Measurements from ENCODE around the gene KRAS.

The KRAS gene

DNA sequence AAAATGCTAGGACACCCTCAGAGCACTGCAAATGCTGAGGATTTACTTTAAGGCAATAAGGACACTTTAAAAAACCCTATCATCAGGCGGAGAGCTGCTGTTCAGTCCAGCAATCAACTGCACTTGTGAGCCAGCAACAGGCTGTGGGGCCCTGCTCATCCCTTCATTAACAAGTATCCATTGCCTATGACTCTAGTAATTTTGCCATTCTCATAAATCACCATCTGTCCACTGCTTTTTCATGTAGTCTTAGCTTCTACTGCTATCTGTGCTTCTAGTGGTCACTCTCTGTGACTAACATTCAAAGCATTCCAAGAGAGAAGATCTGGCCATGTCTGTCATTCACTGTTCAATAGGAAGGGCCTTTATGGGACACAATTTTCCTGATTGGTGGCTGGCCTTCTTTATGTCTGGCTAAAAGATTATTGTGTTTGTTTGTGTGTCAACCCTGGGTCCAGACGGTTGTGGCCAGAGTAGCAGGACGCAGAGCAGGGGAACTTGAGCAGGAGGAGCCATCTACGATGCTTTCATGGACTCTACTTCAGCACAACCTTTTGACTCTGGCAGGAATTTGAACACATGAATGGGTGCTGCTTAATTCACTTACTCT is 3.6 kb upstream of the KRAS start:
- DNase-seq = no peak

DNA sequence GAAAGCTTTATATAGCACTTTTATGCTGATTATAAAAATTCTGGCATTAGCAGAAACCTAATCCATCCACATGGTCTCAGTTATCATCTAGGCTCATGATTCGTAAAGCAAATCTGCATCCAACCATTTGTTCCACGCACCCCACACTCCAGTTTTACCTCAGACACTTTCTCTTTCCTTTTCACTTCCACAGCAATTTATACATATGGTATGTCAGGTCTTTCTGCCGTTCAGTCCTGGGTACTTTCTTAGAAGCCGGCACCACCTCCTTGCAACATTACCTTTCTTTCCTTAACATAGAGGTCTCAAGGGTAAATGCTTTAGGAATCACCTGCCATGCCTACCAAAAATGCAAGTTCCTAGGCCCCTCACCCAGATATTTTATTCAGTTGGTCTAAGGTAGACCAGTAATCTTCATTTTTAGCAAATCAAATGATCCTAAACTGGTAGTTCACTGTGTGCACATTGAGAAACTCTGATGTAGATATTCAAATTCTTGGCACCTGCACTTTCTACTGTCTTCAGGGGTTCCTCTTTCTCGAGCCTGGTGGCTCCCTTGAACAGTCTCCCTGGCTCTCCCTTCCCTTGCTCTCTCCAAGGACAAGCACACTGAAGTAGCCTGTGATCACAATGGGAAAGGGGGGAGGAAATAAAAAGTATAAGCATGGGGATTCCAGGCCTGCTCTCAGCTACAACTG is 2.8 kb upstream of the KRAS start:
- no peak for DNase-seq

DNA sequence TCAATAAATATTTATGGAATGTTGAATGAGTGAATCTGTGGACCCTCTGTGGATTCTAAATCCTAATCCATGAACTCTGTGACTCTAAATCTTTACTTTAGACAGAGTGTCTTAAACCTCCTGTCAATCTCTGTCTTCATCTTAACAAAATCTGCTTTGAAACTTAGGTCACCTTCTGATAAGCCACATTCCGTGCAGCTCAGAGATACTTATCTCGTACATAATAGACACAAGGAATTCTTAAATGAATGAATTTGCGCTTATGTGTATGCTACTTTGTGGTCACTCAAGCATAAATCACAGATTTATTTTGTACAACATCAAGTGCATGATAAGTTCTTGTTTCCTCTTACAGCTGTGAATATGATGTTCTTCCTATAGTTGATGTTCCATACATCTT is 2.2 kb upstream of the KRAS start:
- DNase-seq = no peak

DNA sequence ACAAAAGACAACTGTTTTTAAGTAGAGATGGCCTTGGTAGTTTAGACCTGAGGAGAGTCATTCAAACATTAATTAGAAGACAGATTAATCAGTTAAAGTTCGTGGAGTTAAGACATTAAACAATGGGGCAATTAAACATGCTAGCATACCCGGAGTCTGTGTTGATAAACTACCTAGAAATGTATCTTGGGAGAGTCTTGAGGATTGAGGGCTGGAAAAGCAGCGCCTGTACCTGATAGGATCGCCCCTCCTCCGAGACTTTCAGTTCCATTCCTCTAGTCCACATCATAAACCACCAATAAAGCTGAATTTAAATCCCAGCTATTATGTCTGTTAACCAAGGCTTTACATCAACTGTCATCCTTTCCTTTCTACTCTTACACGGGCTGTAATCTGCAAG is 1.0 kb upstream of the KRAS start:
- DNase-seq = no peak

DNA sequence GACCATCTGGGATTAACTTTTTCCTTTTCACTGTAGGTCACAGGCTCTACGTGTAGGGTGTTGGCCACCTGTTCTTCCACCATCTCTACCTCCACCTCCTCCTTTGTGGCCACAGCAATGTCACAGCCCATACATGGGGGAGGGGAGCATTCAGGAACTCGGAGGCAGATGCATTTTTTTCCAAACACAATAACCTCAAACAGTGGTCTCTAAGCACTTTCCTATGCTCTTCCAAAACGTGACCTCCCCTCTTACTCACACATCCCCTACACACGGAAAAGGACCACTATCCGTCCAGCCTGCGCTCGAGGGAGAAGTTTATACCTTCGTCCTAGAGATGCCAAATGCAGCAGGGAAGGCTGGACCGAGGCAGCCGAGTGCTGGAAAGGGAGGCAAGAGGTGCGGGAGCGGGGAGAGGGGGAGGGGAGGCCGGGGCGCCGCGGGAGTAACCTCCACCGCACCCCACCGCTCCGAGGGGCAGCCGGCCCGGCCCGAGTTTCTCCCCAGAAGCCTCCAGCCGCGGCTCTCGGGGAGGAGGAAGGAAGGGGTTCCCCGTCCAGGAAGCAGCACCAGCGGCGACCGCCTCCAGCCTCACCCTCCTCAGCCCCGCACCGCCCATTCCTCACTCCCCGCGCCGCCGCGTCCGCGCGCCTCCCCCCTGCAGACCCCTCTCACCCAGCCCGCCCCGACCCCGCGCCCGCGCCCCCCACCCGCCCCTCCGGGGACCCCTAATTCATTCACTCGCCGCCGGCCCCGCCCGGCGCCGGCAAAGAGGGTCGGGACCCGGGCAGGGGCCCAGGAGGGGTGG is 594 bp downstream of the KRAS start:
- peak; percentile 54 for DNase-seq

DNA sequence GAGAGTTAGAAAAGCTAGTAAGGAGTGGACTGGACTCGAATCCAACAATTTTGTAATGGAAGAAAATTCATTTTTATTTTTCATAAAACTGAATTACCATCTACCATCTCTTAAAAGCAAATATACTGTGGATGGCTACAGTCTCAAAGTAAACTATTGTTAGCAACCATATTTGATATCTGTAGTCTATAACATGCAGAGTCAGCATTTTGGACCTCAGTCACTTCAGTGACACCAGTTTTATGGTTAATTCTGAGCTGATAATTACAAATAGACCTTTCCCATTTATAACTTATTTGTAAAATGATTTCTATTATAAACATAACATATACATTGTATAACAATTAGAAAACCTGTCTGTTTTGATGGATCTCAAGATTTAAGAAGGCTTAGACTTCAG is 2.0 kb downstream of the KRAS start:
- no peak for DNase-seq

DNA sequence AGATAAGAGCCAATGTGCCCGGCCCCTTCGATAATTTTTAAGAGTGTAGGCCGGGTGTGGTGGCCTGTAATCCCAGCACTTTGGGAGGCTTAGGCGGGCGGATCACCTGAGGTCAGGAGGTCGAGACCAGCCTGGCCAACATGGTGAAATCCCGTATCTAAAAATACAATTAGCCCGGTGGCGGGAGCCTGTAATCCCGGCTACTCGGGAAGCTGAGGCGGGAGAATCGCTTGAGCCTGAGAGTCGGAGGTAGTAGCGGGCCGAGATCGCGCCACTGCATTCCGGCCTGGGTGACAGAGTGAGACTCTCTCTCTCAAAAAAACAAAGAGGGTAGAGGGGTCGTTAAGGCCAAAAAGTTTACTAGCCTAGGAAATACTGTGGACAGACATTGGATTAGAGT is 2.6 kb downstream of the KRAS start:
- no peak for DNase-seq

DNA sequence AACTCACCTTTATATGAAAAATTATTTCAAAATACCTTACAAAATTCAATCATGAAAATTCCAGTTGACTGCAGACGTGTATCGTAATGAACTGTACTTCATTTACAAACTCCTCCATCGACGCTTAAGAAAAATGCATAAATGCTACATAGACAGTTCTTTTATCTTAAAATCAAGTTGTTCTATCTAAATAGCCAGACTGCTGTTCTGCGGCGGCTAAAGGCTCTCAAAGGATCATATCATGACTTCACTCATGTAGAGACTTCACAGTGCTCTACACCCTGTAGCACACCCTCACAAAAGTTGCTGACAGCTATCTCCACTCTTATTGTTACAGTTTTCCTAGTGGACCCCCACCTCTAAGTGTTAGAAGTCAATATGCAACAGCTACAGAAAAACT is 5.2 kb downstream of the KRAS start:
- no peak for DNase-seq

DNA sequence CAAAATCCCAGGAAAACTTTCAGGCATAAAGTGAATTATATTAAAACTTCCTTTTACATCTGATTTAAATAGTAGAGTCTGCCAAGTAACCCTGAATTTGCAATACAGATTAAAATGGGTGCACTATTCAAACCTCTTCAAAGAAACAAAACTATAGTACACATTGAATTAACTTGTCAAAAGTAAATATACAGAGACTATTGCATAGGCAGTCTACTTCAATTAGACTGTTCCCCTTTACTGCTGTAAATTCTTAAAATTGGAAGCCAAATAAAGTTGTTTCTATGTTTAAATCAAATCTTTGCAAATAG is 7.1 kb downstream of the KRAS start:
- DNase-seq = no peak

DNA sequence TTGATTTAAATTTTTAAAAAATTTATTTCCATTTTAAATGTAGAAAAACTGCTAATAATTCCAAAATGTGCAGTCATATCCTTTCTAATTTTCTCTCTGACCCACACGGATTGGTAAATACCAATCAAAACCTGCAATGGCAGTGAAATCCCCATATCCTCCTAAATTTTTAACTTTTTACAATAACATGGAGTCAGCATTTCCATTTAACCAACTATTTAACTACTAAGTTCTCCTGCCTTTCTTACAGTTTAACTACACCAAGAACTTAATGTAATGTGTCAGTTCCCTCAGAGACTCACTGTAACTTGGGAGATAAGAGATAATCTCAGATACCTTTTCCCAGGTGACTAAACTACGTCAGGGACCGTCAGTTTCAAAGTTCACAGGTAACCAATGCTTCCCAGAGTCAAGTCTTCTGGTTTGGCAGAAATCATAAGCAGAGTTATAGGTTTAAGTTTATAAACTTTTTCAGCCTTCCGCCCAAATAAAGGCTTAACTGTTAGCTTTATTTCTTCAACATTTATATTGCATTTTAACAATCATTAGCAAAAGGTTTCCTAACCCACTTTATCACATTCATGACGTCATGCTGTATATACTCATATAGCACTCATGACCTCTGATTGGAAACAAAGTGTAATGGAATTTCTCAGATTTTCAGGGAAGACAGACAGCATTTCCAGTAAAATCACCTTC is 7.6 kb downstream of the KRAS start:
- no peak for DNase-seq

DNA sequence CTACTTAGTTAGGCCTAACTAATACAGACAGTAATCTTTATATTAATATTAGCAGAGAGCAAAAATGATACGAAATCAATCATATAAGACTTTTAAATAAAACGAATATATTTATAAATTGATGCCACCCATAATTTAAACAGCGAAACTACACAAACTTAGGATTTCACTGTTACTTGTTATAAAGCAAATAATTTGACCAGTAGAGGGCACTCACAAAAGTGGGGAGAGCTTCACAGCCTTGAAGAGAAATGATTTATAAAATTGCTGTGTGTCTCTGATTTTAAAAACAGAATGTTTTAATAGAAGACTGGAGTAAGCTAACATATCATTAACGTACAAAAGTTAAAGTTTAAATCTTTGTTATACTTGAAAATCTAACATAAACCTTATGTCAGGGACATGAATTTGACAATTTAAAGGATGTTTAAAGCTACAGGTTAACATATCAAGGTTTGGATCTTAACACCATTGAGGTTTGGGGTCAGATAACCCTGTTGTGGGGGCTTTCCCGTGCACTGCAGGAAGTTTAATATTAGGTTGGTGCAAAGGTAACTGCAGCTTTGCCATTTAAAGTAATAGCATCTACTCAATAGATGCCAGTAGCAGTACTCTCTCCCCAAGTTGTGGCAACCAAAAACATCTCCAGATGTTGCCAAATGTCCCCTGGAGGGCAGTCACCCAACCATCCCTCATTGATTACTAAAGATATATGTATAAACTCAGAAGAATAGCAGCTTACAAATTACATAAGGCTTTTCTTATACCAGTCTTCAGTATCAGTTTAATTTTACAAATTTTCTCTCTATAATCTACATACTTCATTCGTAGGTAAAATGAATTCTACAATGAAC is 9.3 kb downstream of the KRAS start:
- DNase-seq = peak; percentile 57

DNA sequence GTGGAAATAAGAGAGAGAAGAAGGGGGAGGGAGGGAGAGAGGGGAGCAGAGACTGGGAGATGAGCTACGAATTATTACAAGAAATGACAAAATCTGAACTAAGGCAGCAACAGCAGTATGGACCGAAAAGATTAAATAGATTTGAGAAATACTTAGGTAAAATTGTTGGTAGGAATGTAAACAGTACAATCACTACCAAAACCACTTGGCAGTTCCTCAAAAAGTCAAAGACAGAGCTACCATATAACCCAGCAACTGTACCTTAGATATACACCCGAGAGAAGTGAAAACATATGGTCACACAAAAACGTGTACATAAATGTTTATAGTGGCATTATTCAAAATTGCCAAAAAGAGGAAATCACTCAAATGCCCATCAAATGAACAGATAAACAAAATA is 14.1 kb downstream of the KRAS start:
- no peak for DNase-seq

DNA sequence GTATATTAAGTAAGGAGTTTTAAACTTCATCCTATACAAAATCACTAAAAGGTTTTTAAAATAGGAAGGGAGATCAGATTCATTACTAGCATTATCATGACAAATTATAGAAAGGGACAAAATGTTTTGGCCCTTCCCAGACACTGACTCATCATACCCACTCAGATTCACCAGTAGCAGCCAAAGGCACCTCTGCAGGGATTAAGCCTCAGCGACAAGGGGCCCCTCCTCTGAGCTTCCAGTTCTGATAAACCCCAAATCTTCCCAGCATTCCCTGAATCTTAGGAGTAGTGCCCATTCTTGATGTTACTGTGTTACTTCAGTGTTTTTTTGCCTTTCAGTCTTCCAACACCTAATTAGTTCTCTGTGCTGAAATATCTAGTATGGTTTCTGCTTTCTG is 14.5 kb downstream of the KRAS start:
- no peak for DNase-seq

DNA sequence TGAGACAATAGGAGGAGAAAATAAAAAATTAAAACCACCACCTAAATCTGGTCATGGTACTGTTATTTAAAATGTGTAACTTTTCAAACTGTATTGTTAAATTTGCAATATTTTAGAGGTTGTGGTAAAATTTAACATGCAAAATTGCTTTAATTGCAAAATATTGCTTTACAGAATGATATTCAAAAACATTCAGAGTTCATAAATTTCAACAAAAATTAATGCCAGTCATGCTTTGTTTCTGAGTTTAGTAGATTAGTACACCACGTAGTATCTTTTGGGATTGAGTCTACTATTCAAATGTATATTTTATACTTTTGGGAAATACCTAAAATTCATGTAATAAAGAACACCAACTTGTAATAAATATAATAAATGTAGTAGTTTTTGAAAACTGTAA is 37.4 kb downstream of the KRAS start:
- DNase-seq = no peak

DNA sequence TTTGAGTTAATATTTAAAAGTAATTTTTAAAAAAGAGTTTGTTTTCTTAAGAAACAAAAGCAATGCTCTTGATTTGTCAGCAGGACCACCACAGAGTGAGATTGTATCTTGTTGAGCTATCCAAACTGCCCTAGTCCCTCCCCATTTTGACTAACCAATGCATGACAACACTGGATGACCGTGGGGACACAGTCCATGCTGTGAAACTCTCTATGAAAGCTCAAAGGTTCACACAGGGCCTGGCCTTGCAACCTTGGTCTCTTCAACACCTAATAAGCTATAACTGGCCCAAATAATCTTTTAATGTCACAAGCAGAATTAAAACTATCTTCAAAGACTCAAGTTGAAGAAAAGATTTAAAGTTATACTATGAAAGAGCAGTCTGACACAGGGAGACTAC is 42.2 kb downstream of the KRAS start:
- DNase-seq = no peak

DNA sequence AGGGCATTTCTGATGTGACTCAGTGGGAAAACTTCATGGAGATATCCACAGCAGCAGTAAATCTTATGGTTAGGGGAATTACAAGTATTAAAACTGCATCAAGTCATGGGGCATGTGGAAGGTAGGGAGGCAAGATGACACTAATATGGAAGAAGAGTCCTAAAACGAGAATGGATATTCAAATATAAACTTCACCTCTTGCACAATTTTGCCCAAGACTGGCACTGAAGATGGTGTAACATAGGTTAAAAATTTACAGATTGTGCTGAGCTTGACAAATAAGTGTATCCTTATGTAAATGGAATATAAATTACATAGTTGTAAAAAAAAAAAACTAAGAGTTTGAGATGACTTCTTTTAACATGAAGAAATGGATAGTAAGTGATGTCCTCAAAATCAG is 42.9 kb downstream of the KRAS start:
- DNase-seq = no peak

DNA sequence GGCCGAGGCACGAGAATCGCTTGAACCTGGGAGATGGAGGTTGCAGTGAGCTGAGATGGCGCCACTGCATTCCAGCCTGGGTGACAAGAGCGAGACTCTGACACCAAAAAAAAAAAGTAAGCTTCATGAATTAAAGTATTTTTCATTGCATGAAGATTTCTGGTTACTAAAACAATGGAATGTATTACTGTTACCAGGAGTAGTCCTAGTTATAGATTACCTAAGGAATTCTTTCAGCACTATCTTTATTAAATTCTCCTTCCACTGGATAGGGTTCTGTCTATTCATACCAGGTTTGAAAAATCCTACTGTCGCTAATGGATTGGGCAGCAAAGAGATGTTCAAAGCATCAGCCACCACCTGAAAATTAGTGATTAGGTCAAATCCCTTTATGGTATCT is 43.3 kb downstream of the KRAS start:
- no peak for DNase-seq

DNA sequence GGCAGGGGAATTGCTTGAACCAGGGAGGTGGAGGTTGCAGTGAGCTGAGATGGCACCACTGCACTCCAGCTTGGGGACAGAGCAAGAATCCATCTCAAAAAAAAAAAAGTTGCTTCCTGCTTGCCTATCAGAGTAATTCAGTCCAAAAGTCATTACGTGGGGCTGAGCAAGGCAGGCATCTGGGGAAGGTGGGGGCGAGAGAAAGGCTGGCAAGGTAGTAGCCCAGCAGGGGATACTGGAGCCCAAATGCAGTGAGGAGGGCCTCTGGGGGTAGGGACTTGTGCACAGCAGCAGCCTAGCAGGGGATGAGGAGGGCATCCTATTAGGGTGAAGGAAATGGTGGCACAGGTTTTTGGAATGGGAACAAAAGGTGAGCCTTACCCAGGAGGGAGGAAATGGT is 48.6 kb downstream of the KRAS start:
- DNase-seq = no peak

DNA sequence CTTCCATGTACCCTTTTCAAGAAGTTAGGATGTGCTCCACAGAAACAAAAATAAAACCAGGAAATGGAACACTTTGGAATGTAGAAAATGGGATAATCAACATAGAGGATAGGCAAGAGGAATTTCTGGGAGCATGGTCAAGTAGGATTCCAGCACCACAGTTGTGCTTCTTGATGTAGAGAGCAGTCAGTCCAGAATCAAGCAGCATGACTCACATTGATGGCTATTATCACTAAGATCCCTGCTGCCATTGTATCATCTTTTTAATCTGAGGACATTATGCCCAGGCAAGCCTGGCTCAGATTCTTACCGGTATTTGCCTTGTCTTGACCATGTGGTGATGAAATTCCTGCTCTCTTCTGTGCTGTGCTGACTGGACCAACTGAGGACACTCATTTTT is 50.0 kb downstream of the KRAS start:
- DNase-seq = no peak

DNA sequence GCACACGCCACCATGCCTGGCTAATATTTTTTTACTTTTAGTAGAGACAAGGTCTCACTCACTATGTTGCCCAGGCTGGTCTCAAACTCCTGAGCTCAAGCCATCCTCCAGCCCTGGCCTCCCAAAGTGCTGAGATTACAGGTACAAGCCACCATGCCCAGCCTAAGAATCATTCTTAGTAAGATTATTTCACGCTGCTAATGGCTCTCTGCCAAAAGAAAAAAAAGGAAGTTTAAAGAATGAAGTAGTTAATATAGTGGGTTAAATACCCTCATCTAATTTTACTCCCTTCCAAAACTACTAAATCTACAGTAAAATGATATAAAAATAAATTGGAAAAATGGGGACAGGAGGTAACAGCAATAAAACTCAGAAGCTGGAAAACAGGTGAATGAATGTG is 53.1 kb downstream of the KRAS start:
- no peak for DNase-seq

DNA sequence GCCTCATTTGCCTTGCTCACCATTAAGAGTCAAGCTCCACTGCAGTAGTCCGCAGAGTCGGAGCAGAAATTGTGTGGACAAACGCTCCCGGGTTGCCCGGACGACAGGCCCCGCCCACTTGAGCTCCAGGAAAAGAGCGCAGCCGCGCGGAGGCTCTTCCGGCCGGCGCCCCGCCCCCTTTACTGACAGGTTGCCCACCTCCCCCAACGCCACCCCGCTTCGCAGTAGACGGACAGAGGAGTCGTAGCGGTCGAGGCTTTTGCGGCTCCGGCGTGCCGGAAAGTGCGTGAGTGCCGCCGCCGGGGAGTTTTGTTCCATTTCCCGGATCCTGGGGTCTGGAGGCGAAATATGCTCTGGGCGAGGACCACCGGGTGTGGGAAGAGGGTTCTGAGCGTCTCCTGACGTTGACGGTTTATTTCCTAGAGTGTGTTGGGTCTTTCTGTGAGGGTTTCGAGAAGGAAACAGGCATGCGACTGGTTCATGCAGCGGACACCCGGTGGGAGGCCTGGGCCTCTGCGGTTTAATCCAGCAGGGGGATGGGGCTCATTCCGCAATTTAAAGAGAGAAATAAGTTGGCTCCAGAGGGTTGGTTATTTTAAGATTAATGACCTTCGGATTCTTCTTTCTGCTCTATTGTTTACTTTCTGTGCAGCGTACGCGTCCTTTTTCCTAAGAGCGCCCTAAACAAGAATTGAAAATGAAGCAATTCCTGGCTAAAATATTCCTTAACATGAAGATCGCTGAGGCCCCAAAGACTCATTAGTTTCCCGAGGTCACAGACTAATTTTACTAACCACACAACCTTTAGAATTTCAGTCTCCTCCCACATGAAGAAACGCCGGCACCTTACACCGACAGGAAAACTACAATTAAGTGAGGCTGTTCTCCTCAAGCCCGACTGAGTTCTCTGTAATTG is 55.4 kb downstream of the KRAS start, which contains the start of the genes DNAI7 and ETFRF1:
Gene DNAI7 (minus strand): TSS at position 105 of the 916 bp plus-strand sequence. CDS start 82 bp downstream, at position 23.
Gene ETFRF1 (plus strand): TSS at position 182 of the 916 bp plus-strand sequence. CDS start 8,720 bp downstream, outside the sequence.
- peak; percentile 96 for DNase-seq

DNA sequence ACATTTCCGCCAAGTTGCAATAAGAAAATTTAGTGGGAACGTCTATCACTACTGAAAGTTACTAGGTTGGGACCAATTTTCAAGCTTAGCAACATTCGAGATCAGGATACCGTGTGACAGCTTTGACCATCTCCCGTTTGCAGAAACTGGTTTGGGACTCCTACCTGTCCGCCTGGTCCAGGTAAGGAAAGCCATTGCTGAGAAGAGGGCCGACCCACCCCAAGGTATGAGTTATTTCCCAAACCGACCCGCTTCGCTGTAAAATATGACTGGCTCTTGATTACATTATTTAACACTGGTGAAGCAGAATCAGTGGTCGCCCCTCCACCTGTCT is 56.0 kb downstream of the KRAS start:
- DNase-seq = no peak
